HUES6 (cell line): Measurements from ENCODE around the gene ADSS1.
A peak's percentile ranks its signal among the peaks of the same experiment; 100 is the strongest.
"Not testable (repeated sequence)": the region's sequence is repeated elsewhere in the genome, so short reads cannot be mapped to it uniquely, and the experiment has no call there.

ENCODE experiments used
- H3K27ac ChIP-seq: 2 replicates; pipeline ENCODE4 v1.7.0; 2013; ENCODE audit warnings: low read depth, mild to moderate bottlenecking, low read length, inconsistent platforms
- H3K27me3 ChIP-seq: 2 replicates; pipeline ENCODE4 v1.6.1; 2013; ENCODE audit warnings: low read length; ENCODE audit not compliant: control insufficient read depth, insufficient read depth
- H3K36me3 ChIP-seq: 2 replicates; pipeline ENCODE4 v1.6.1; 2013; ENCODE audit warnings: low read length; ENCODE audit not compliant: control insufficient read depth, insufficient read depth
- H3K4me1 ChIP-seq: 2 replicates; pipeline ENCODE4 v1.6.1; 2013; ENCODE audit warnings: low read length; ENCODE audit not compliant: control insufficient read depth, insufficient read depth
- H3K4me3 ChIP-seq: 2 replicates; pipeline ENCODE4 v1.5.1; 2013; ENCODE audit warnings: low read depth, low read length
- H3K9ac ChIP-seq: one replicate; pipeline ENCODE4 v1.6.1; 2013; ENCODE audit warnings: mild to moderate bottlenecking, low read length
- H3K9me3 ChIP-seq: 2 replicates; pipeline ENCODE4 v1.6.1; 2013; ENCODE audit warnings: low read depth, low read length; ENCODE audit not compliant: control insufficient read depth, insufficient read depth

ADSS1 gene

GRCh38 chr14:104722938-104723650 lies 935 bp upstream of the ADSS1 start:
- Histone ChIP-seq H3K9ac (no peak overlapping the region), H3K27ac (no peak overlapping the region), H3K27me3 (peaks cover 7% of the 10 kb centered on the region; the same call in 1 of the 2 replicates), H3K4me3 (peak overlapping the region; percentile 88), H3K4me1 (peaks cover 15% of the 10 kb centered on the region), H3K9me3 (no peaks in the 10 kb centered on the region), H3K36me3 (peaks cover 14% of the 10 kb centered on the region)

DNA sequence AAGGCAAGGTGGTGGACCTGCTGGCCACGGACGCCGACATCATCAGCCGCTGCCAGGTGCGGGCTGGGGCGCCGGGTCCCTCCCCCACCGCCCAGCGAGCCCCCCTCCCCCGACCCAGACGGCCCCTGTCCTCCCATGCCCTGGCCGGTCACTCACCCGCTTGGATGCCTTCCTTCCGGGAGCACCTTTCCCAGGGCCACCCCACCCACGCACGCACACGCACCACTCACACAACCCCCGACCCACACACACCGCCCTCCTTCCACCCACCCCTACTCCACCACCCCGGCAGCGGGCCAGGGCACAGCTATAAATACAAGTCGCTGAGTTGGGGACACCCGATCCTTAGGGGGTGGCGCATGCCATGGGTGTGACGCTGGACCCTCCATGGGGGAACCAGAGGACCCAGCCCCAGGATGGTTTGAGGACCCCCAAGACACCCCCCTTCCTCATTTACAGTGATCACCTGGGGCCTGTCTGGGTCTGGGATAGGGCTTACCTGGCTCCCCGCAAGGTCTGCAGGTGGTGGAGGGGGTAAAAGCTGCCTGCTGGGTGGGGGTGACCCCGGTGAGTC lies 465 bp downstream of the ADSS1 start:
- Histone ChIP-seq H3K27me3 (peaks cover 10% of the 10 kb centered on the region; the same call in 1 of the 2 replicates), H3K9ac (peak overlapping the region; percentile 53), H3K9me3 (no peaks in the 10 kb centered on the region), H3K36me3 (peaks cover 8% of the 10 kb centered on the region), H3K4me3 (peak overlapping the region; percentile 88), H3K4me1 (peaks cover 15% of the 10 kb centered on the region), H3K27ac (no peak overlapping the region)

- H3K27ac ChIP-seq = no peak overlapping the region
- H3K9me3 ChIP-seq = no peaks in the 10 kb centered on the region
- peaks cover 15% of the 10 kb centered on the region for H3K4me1 ChIP-seq
- peak overlapping the region; percentile 88 for H3K4me3 ChIP-seq
- H3K9ac ChIP-seq = peak overlapping the region; percentile 15
- H3K36me3 ChIP-seq = peaks cover 3% of the 10 kb centered on the region
- H3K27me3 ChIP-seq = peaks cover 10% of the 10 kb centered on the region; the same call in 1 of the 2 replicates
Measured at GRCh38 chr14:104724981-104725771, 1.1 kb downstream of the ADSS1 start.

DNA sequence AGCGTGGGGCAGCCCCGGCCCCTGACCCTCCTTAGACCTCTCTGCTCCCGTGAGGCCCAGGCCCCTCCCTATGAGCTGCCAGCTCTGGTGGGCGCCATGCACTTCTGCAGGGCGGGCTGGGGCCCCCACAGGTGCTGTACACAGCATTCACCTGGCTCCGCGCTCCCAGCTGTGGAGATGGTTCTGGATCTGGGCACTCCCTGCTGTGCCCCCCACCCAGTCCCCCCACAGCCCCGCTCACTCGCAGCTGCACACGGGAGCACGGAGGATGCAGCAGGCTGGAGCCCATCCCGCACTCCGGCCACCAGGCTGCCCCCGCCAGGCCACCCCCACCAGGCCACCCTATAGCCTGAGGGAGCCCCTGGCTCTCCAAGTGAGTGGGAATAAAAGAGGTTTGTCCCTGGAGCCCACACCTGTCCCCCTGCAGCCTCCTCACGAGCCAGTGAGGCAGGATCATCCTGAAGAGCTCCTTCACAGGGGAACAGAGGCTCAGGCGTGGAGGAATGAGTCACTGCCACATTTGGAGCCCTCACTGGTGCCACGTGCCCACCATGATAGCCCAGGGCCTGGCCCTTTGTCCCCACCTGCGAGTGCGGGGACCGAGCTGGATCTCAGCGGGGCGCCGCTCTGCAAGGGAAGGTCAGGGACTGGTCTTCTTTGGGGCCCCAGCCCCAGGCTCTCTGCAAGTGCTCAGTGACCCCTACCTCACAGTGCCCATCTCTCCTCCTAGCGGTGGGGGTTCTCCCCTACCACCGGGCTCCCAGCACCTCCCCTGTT lies 1.9 kb downstream of the ADSS1 start:
- Histone ChIP-seq H3K36me3 (no peaks in the 10 kb centered on the region), H3K9me3 (no peaks in the 10 kb centered on the region), H3K9ac (no peak overlapping the region), H3K4me1 (peaks cover 15% of the 10 kb centered on the region), H3K27ac (no peak overlapping the region), H3K27me3 (peaks cover 10% of the 10 kb centered on the region; the same call in 1 of the 2 replicates), H3K4me3 (no peak overlapping the region; the same call in 1 of the 2 replicates)

GRCh38 chr14:104726600-104727451 lies 2.8 kb downstream of the ADSS1 start:
- Histone ChIP-seq H3K27ac (no peak overlapping the region), H3K9me3 (no peaks in the 10 kb centered on the region), H3K9ac (no peak overlapping the region), H3K4me1 (peaks cover 15% of the 10 kb centered on the region), H3K27me3 (peaks cover 10% of the 10 kb centered on the region; the same call in 1 of the 2 replicates), H3K36me3 (no peaks in the 10 kb centered on the region), H3K4me3 (no peak overlapping the region)

- Histone ChIP-seq H3K27me3 (peaks cover 10% of the 10 kb centered on the region; the same call in 1 of the 2 replicates), H3K4me3 (no peak overlapping the region), H3K36me3 (no peaks in the 10 kb centered on the region), H3K4me1 (peaks cover 9% of the 10 kb centered on the region), H3K27ac (no peak overlapping the region), H3K9ac (no peak overlapping the region), H3K9me3 (no peaks in the 10 kb centered on the region)
Measured at GRCh38 chr14:104728631-104729030, 4.6 kb downstream of the ADSS1 start.

GRCh38 chr14:104729176-104729834 lies 5.3 kb downstream of the ADSS1 start:
- peaks cover 13% of the 10 kb centered on the region; the same call in 1 of the 2 replicates for H3K27me3 ChIP-seq
- not testable (repeated sequence) for H3K4me1 ChIP-seq, H3K9me3 ChIP-seq, H3K4me3 ChIP-seq, H3K36me3 ChIP-seq, H3K27ac ChIP-seq, H3K9ac ChIP-seq

DNA sequence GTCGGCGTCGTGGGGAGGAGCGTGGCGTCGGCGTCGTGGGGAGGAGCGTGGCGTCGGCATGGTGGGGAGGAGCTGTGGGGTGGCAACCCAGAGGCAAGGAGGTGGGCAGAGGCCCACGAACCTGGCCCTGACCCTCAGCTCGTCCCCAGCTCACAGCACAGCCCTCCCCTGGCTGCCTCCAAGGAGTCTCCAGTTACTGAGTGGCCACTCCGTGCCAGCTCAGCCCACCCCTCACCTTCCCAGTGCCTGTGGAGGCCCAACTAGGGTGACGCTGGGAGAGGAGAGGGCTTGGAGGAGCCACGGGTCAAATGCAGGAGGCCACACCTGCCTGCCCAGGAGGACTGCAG lies 5.8 kb downstream of the ADSS1 start:
- Histone ChIP-seq H3K27ac (no peak overlapping the region), H3K4me1 (peaks cover 5% of the 10 kb centered on the region), H3K4me3 (no peak overlapping the region), H3K9ac (no peak overlapping the region), H3K36me3 (no peaks in the 10 kb centered on the region), H3K27me3 (peaks cover 10% of the 10 kb centered on the region; the same call in 1 of the 2 replicates), H3K9me3 (no peaks in the 10 kb centered on the region)

GRCh38 chr14:104730487-104730886 lies 6.5 kb downstream of the ADSS1 start:
- no peaks in the 10 kb centered on the region for H3K9me3 ChIP-seq
- H3K4me3 ChIP-seq = no peak overlapping the region
- no peaks in the 10 kb centered on the region for H3K36me3 ChIP-seq
- no peaks in the 10 kb centered on the region; the same call in 1 of the 2 replicates for H3K4me1 ChIP-seq
- H3K27me3 ChIP-seq = peaks cover 8% of the 10 kb centered on the region; the same call in 1 of the 2 replicates
- H3K9ac ChIP-seq = no peak overlapping the region
- H3K27ac ChIP-seq = no peak overlapping the region
